Fibroblast of upper back skin (primary cell): ENCODE data around the gene DRGX.

Experiments used
- DNase-seq: peaks from one replicate; pipeline ENCODE4 v3.0.0-alpha.2; 2013

Gene DRGX

DNA sequence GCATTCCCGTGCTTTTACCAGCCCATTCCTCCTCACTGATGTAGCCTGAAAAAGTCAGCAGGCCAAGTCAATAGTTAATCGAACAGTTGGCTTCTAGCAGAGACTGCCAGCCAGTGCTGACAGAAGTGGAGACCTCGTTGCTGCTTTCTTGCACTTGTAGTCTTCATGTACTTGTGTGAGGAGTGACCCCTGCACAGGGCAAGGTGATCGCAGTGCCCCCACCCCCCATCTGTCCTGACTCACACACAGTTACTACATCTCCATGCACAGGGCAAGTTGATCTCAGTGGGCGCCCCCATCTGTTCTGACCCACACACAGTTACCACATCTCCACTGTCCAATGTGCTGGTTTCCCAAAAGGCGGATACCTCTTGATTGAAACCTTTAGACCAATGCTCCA is 62.7 kb downstream of the DRGX start:
- DNase-seq = no peak

DNA sequence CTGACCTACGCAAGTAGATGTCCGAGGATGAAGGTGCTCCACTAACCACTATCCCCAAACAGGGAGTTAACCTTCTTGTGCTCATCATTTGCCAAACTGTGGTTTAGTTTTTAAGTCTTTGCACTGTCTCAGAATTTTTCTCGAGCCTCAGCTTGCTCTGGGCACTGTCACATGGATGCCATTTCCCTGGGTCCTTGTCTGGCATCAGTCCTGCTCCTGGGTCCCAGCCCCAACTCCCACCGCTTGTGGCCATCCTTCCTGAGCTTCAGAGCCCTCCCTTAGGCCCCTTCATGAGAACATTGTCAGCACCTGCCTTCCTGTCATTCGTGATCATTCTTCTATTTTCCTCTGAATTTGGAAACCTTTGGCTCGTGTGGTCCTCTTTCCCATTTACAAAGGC is 63.1 kb downstream of the DRGX start:
- DNase-seq = no peak

DNA sequence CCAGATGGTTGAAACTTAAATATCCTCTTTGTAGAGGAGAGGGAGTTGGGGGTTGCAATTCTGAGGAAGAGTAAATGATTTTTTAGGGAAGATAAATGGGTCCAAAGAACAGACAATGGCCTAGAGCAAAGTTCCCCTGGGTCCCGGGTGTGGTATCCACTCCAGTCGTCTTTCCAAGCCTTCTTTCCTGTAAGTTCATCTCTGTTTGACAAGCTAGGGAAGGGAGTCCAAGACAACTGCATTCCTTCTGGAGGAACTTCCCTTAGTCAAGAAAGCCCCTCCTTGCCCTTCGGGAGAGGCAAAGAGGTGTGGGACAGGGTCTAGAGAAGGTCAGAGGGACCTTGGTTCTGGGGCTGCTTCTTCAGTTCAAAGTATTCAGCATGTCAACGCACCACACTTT is 63.6 kb downstream of the DRGX start:
- DNase-seq = no peak

DNA sequence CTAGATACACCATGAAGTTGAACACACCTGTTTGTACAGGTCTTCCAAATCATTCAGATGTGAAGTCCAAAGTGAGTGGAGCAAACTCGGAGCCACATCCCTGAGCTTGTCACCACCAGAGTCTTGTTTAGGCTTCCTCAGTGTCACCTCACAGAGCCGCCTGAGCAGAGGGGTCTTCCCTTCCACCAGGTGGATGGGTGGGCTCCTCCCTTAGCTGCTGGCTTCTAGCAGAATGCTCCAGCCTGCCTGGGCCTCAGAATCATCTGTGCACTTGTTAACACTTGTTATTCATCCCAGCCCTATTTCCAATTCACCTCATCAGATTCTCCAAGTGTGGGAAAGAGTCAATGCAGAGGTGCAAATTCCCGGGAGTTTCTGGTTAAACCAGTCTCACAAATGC is 64.5 kb downstream of the DRGX start:
- DNase-seq = no peak

DNA sequence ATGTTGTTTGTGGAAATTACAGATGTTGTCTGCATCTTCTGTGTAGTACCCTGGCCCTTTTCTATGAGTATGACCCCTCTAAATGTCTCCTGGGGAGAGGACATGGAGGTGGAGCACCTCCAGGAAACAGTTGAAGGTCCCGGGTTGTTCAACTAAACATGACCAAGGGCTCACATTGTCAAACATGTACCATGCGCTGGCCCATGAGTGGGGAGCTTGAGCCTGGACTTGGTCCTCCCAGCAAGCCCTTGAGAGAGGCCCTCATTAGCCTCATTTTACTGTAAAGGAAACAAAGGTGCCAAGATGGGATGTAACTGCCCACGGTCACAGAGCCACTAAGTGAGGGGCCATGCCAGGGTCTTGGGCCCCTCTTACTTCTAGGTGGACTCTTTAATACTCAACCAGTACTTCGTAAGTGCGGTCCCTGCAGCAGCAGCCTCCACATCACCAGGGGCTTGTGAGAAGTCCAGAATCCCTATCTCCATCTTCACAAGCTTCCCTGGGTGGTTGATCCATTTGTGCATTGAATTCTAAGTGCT is 65.7 kb downstream of the DRGX start:
- no peak for DNase-seq

DNA sequence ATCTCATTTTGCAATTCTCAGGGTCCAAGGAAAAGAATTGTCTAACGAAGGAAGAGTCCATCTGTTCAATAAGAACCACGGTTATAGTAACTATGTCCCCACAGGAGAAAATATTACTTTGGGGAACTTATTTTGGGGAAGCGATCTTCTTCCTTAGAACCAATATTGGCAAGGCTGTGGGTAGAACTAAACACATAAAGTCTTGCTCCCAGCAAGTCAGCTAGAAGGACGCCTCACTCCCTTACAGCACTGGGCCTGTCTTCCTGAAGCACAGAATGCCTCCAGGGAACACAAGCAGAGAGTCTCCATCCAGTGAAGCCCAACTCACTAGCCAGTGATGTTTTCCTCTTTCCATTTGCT is 66.8 kb downstream of the DRGX start:
- no peak for DNase-seq

DNA sequence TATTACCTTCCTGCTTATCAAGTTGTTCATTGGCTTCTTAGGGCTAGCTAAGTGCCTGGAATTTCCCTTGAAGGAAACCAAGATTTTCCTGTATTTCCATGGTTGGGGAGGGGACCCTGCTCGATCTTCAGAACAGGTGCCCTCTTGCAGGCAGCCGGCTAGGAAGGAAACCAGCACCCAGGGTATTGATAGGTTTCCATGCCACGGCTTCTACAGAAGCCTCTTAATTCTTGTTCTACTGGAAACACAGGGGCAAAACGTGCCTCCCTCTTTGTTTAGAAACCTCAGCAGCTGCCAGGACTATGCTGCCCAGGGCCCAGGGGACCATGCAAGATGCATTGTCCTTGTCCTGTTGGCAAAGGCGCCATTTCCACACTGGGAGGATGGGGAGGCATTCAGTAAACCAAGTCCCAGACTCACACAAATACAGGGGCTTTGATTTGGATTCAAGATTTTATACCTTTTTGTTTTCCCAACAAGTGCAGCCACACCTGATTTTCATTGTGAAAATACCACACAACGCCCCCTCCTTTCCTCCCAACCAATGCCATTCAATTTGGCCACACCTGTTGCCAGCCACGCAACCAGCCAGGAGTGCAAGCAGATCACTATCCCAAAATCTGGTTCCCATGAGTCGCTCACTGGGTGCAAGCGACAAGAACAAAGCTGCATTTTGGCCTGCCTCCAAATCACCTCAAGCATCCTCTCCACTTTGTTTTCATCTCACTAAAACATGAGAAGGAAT is 67.3 kb downstream of the DRGX start:
- no peak for DNase-seq

DNA sequence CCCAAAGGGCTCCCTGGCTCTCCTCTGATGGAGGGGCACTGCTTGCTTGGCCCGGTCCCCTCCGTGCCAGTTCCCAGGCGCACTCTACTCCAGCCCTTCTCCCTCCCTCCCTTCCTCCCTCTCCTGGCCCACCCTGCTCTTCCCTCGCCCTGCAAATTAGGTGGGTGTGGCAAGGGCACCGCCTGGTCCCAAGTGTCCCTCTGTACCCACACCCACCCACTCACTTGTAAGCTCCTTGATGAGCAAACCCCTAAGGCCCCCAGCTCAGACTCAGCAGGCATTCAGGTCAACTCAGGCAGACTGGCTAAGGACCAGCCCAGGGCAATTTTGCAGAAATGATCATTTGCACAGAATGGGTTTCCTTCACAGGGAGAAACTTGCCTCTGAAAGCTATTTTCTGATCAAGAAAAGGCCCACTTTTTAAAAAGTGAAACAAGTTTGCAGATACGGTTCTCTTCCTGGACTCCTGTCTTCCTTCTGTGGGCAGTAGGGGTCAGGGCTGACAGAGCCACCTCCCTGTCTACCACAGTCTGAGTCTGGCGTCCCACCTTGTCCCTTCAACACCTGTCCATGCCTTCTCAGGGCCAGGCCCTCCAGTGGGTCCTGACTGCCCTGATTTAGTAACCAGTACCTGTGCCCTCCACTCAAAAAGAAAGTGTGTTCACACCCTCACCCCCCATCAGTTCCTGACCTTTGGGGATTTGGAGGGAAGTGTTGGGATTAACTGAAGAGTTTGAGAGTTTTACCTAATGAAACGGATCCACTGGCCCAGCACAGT is 68.7 kb downstream of the DRGX start:
- no peak for DNase-seq

DNA sequence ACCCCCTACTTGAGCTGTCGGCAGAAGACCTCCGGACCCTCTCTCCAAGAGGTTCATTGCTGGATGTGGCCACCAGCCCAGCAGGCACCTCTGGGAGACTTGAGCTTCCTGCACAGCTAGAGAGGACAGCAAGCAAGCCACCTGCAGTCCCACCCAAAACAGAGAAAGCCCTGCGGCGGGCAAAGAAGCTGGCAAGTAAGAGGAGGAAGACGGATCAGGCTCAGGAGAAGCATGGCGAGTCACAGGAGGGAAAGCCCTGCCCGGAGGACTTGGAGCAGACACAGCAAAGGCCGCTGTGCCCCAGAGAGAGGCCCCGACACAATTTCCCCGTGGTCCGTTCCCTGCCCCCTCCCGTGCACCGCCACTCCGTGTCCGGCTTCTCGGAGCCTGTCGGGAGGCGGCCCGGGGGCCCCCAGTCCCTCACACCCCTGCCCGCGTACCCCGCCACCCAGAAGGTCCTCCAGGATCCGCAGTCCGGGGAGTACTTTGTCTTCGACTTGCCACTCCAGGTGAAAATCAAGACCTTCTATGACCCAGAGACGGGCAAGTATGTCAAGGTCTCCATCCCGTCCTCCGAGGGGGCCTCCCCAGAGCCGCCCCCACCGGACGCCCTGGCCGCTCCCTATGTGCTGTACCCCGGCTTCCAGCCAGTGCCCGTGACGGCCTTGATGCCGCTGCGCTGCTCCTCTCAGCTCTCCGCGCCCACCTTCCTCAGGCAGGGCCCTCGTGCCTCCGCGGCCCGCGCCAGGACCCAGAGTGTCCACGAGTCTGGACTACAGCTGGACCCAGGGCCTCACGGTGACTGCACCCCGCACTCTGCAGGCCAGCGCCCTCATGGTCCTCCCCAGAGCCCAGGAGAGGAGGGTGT is 69.7 kb downstream of the DRGX start:
- DNase-seq = no peak

DNA sequence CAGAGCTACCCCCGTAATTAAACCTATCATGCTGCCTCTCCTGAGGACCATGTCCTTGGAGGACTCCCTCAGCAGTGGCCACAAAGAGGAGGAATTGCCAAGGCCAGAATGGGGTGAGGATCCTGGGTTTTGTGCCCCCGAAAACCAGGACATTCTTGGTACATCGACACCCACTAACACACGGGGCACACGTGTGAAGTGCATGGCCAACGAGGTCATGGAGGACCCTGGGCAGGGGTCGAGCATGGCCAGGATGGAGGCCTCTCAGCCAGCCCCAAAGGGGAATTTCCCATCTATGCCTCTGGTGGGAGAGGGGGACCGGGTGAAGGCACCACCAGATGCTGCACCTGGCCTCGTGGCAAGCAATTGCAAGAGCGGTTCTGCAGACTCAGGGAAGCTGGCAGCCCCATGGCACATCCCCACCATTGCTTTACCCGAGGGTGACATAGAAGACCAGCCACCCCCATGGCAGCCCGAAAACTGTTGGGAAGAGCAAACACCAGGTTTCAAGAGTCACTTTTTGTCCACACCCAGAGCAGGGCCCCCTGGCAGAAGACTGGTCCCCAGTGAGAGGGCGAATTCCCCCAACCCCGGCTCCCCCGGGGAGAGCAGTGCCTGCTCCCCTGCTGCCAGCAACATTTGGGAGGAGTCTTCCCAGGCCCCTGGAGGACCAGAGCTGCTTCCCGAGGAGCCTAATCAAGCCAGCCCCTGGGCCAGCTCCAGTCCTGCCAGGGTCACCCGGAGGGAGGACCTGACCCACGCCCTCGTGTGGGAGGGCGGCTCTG is 70.6 kb downstream of the DRGX start:
- no peak for DNase-seq

DNA sequence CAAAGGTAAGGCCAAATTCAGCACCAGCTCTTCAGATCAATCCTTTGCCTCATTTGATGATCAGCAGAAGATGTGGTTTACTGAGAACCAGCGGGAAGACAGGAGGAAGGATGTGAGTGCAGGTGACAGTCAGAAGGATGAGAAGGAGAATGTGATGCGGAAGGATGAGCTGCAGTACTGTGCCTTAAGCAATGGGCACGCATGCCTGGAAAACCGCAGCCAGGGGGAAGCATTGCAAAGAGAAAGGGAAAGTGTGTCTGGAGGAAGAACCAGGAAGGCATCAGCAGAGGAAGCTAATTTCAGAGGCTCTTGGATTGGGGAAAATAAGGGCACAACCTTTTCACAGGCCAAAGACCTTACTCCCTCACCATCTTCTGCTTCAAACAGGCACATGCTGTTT is 71.2 kb downstream of the DRGX start:
- DNase-seq = no peak

DNA sequence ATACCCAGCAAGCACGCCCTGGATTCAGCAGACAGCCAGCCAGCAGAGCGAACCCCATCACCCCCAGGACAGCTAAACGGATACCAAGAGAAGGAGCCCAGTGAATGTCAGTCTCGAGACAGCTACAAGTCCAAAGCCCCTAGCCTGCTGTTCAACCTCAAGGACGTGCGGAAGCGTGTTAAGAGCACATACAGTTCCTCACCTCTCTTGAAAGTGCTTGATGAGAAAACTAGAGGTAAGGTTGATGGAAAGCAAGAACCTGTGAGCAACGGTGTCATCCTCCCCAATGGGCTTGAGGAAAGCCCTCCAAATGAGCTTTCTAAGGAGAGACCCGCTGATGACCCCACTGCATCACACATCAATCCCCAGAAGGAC is 72.0 kb downstream of the DRGX start:
- DNase-seq = no peak

DNA sequence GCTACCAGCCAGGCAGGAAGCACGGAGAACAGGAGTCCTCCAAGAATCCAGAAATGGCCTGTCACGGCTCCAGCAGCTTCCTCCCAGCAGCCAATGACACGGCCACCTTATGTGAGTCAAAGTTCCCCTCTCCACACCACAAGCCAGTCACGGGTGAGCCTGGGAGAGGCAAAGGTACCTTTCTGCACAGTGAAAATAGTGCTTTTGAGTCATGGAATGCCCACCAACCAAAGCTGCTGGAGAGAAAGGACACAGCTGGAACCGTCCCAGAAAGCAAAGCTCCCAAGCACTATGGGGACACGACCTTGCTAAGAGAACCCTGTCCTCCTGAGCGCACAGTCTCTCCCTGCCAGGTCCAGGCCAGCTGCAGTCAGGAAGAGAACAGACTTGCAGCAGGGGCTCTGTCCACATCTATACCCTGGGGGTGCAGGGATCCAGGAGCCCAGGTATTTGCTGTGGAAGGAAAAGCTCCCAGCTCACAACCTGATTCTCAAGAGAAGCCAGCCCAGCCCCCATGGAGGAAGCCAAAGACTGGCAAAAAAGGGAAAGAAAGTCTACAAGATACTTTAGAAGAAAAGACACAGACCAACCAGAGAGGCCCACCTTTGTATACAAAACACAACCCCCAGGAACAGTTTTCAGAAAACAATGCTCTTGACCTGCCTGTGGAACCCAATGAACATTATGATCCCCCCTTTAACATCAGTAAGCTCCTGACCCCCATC is 72.6 kb downstream of the DRGX start:
- no peak for DNase-seq

DNA sequence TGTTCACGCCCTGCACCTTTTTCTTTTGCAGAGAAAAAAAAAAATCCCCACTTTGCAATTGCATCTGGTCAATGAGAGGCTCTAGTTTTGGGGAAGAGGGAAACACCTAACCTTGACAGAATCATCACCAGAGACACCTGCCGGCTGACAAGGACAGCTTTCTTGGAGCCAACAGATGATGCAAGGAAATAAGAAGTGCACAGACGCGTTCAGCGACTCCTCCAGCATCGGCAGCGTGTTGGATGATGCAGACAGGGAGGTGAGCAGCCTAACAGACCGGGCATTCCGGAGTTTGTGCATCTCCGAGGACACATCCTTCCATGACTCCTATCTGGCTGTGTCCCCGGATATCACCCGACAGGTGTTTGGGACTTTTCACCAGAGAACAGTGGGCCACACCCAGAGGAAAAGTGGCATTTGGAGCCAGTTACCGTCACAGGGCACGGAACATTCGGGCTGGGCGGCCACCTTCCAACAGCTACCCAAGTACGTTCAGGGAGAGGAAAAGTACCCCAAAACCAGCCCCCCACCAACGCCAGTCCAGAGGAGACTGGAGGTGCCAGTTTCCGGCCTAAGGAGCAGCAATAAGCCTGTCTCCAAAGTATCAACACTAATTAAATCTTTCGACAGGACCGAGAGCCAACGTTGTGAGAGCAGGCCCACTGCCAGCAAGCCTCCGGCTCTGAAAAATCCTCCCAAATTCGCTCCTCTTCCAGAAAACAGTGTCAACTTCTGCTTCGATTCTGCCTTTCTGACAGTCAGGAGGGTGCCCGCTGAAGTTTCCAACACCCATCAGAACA is 73.3 kb downstream of the DRGX start:
- DNase-seq = no peak

DNA sequence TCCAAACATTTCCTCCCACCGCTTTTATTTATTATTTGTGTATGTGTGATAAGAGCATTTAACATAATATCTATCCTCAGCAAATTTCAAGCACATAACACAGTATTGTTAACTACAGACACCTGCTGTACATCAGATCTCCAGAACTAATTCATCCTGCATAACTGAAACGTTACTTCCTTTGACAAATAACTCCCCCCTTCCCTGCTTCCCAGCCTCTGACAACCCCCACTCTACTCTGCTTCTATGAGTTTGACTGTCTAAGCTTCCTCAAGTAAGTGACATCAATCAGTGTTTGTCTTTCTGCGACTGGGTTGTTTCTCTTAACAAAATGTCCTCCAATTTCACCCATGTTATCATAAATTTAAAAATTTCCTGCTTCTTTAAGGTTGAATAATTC is 74.9 kb downstream of the DRGX start:
- DNase-seq = no peak

DNA sequence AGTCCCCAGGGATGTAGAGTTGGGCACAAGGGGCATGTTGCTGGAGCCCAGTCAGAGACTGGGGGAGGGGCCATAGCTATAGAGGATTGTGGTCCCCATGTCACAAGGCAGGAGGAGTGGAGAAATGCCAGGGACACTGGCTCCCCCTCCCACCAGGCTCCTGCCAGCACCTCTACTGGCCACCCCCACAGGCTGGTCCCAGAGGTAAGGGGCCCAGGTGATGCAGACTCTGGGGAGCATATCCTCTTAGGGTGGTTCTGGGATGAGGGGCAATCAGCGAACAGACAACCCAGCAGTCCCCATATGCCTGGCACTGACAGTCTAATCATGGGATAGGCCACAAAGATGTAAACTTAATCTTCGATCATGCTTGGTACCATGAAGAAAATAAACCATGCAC is 75.7 kb downstream of the DRGX start:
- no peak for DNase-seq

DNA sequence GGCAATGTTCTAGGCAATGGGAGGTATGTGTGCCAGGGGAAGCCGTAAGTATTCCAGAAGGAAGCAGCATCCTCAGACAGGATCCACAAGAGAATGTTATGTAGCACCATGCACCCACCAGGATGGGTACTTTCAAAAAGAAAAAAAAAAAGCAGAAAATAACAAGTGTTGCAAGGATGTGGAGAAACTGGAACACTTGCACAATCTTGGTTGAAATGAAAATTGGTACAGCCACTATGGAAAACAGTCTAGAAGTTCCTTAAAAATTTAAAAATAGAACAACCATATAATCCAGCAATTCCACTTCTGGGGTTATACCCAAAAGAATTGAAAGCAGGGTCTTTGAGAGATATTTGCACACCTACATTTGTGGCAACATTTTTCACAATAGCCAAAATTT is 76.7 kb downstream of the DRGX start:
- no peak for DNase-seq

DNA sequence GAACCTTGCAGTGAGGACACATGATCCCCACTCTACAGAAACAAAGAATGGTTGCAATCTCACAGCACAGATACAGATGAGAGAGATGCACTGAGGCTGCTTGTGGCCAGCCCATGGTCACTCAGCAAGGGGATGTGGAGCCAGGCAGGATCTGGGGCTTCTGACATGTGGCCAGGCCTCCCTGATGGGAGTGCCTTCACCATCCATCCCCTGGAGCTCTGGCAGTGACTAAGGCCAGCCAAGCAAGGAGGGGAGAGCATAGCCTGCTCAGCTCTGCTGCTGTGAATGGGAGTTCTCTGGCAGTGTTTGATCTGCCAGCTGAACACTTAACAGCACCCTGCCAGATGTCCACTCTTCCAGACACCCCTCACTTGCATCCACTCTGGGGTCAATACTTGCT is 77.1 kb downstream of the DRGX start:
- no peak for DNase-seq

DNA sequence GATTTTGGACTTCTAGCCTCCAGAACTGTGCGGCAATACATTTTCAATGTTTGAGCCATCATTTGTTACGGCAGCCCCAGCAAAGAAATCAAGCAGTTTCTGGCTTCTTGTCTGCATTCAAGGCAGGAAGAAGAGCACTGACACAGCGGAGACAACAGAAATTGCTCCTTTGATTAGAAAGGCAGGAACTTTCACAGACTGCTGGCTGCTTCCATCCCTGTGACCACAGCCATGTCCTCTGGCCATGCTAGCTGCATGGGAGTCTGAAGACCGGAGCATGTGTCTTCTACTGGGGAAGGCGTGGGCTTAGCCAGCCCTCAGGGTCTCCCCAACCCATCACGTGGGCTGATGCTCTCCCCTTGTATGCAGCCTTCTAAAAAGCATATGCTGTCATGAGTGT is 77.9 kb downstream of the DRGX start:
- no peak for DNase-seq

DNA sequence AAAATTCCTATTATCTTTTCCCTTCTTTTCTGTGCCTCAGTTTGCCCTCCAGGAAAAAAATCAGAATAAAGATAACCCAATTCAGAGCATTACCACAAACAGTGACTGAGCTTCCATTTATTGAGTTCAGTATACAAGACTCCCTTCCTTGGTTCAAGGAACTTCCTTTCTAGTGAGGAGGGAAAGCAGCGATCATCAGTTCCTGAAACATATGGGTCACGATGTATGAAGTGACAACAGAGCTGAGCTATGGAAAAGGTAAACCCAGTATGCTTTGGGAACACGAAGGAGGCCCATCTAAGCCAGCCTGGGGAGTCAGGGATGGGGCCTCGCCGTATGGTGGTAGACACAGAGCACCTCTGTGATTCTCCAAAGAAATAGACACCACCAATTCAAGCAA is 81.1 kb downstream of the DRGX start:
- no peak for DNase-seq
